GM19193 (cell line): ENCODE results near the gene COL27A1.

Experiments used
- POLR2A ChIP-seq: IDR thresholded peaks from 4 replicates; pipeline ENCODE4 v1.6.1; 2011; ENCODE audit not compliant: insufficient read depth, insufficient read length; ENCODE audit errors: extremely low read depth

COL27A1 gene

DNA sequence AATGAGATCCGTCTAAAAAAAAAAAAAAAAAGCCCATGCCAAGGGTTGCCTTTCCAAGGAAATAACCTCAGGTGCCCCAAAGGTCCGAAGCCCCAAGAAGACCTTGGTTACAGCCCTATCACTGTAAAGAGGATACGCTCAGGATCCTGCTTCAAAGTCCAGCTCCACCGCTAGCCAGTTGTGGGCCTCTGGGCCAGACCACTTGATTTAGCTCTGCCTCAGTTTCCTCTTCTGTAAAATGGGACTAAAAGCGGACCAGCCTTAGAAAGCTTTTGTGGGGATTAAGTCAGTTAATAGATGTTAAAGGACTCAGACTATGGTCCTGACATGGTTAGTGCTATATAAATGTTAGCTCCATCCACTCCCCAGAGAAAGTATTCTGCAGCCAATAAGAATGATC is 118.9 kb downstream of the COL27A1 start:
- TF ChIP-seq POLR2A, result no peak

DNA sequence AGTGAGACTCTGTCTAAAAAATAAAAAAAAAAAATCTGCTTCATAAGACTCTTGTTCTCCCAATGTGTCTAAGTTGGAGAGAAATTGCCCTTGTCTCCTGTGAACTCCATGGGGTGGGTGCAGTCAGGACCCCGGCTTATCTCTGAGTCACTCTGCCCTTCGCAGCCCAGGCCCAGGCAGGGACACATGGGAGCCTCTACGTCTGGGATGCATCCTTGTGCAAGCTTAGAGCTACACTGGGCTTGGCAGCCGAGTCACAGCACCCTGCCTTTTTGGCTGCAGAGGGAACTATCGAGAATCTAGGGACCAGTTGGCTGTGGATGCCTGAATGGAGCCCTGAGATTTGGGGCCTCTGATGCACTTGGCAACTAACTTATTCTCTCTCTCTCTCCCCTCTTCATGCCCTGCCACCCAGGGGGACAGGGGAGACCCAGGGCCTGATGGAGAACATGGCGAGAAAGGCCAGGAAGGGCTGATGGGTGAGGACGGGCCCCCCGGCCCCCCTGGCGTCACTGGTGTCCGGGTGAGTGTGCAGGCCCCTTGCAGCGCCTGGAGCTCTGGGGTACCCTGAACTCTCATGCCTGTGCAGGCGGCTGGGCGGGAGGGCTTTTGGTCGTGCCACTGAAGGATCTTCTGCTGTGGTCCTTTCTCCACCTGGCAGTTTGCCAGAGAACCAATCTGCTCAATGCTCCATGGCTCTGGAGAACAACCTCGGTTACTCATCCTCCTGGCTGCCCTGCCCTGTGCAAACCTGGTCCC is 120.1 kb downstream of the COL27A1 start:
- no peak for TF ChIP-seq POLR2A

DNA sequence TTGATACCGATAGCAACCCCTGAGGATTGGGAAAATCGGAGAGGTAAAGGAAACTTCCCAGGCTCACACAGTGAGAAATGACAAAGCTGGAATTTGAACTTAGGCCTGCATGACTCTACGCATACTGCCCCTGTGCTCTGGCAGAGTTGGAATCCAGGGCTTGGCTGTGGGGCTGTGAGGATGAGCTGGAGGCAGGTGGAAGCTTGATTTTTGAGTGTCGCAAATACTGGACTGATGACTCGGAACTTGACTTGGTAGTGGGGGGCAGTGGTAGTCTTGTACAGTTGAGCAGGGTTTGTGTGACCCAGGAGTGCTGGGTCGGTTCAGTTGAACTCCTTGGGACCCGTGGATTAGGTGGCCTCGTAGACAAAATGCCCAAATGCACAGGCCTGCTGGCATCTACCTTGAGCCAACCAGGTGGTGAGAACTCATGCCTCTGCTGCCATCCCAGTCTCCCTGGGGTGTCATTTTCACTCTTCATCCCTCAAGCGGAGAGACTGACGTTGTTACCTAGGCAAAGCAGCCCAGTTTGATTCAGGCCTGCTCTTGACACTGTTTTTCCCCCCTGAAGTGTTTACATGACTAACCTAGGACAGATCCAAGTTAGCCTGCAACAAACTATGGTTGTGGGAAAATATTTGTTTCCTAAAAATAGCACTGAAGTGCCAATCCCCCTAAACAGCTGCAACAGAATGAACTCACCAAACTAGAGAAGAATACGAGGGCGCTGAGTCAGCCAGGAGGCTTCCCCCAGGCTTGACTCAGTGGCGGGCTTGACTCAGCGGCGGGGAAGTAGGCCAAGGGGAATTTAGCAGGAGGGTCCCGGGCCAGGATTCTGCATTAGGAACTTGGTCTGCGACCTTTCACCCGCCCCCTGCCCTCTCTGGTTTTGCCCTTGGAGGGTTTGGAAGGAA is 121.8 kb downstream of the COL27A1 start:
- TF ChIP-seq POLR2A, result no peak

DNA sequence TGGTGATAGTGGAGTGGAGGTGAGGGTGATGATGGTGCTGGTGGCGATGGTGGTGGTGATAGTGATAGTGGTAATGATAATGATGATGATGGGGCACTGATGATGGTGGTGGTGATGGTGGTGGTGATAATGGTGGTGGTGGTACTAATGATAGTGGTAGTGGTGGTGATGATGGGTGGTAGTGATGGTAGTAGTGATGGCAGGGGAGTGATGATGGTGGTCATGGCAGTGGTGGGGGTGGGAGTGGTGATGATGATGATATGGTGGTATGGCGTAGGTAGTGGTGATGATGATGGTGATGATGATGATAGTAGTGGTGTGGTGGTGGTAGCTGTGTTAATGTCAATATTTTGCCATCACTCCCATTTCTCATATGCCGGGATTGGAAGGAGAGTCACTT is 123.0 kb downstream of the COL27A1 start:
- no peak for TF ChIP-seq POLR2A

DNA sequence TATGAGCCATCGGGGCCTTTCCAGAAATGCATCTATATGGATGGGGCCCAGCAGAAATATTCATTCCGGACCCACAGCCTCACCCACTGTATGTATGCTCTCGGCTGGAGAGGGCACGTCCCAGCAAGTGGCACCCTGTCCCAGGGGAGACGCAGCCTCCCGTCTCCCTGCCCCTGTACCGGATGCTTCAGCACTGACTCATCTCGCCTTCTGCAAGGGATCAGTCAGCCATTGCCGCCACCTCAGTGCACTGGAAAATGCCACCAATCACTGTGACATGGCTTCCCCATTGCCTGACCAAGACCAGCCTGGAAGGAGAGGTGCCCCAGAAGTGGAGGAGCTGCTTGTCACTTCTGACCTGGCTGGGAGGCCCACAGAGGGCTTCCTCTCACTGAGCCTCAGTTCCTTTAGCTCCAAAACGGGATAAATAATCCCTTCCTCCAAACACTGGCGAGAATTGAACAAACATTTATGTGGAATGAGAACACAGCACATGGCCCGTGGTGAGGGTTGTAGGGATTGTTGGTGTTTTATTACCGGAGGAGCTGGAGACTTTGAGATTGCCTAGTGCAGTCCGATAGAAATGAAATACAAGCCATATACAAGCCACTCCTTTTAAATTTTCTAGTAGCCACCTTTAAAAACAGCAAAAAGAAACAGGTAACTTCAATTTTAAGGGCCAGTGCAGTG is 123.7 kb downstream of the COL27A1 start:
- no peak for TF ChIP-seq POLR2A

DNA sequence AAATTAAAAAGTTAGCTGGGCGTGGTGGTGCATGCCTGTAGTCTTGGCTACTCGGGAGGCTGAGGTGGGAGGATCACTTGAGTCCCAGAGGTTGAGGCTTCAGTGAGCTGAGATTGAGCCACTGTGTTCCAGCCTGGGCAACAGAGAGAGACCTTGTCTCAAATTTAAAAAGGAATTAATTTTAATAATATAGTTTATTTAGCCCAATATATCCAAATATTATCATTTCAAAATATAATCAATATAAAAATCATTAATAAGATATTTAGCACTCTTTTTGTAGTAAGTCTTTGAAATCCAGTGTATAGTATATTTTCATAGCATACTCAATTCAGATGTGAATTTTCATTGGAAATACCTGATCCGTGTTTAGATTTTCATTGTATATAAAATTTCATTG is 124.4 kb downstream of the COL27A1 start:
- no peak for TF ChIP-seq POLR2A

DNA sequence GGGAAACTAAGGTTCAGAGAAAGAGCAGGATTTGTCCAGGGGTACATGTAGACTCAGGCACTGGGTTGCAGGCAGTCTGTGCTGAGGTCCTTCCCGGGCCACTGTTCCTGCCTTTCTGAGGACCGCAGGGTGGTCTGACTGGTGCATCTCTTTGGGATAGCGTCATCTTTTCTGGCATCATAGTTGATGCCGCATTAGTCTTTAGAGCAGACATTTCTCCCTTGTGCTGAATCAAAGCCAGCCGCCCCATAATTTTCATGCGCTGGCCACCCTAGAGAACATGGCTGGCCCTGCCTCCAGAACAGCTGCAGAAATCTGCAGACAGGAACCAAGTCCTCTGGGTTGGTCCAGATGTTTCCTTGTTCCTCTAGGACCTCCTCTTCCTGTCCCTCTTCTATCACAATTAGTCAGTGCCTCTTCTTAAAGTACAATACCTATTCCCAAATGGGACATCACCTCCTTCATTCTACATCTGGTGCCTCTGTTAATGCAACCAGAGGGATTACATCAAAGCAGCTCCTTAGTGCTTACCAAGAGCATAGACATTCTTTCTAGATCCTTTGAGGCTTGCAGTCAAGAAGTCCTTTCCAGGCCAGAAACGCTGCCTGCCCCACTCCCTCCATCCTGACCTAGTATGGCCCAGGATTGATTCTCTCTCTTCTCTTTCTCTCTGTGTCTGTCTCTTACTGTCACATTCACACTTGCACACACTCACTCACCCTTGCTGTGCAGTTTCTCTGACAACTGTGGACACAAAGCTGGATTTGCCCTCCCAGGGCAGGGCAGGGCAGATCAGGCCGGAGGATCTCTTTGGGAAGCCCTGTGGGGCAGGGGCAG is 125.5 kb downstream of the COL27A1 start:
- no peak for TF ChIP-seq POLR2A

DNA sequence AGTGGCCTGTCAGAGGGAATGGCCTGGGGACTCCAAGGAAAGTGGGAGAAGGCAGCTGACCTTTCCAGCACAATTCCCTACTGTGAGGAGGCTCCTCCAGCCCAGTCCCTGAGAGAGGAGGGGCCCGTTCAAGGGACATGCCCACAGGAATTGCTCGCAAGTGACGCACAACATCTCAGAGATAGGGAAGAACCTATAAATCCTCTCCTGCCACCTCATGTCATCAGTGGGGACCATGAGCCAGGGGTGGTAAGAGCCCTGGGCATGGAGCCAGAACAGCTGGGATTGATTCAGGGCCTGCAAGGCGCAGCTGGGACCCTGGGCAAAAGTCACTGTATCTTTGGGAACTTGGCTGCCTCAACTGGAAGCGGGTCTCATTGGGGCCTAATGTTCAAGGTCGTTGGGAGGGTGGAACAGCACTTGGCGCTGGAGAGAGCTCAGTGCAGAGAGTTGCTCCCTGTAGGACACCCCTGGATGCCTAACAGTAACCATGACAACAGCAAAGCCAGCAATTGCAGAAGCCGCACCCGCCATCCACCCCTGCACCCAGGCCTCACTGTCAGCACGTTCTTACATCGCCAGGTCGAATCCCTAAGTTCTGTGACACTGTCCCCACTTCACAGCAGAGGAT is 126.3 kb downstream of the COL27A1 start:
- no peak for TF ChIP-seq POLR2A

DNA sequence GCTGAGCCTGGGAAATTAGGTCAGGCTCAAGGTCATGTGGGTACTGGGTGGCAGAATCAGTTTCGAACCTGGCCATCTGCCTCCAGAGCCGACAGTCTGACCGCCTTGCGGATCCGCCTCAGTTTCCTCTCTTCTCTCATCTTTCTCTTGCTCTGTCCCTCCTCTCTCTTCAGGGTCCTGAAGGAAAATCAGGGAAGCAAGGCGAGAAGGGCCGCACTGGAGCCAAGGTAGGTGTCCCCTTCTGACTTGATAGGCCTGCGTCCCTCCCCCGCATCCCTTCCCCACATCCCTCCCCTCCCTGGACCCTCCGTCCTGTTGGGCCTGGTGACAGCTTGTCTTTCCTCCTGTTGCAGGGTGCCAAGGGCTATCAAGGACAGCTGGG is 126.8 kb downstream of the COL27A1 start:
- no peak for TF ChIP-seq POLR2A

DNA sequence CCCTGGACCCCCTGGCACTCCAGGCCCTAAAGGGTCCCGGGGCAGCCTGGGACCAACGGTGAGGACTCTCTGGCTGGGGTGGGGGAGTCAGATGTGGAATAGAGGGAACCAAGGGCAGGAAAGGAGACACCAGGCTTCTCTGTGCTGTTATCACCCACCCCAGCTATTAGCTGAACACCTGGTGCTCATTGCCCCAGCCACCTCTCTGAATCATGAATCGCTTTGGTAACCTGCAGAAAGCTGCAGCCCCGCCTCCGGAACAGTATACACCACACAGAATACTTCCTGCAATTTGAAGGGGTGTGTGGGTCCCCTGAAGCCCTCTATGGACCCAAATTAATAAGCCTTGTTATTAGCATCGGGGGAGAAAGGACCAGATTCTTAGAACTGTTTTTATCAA is 127.2 kb downstream of the COL27A1 start:
- TF ChIP-seq POLR2A, result no peak

DNA sequence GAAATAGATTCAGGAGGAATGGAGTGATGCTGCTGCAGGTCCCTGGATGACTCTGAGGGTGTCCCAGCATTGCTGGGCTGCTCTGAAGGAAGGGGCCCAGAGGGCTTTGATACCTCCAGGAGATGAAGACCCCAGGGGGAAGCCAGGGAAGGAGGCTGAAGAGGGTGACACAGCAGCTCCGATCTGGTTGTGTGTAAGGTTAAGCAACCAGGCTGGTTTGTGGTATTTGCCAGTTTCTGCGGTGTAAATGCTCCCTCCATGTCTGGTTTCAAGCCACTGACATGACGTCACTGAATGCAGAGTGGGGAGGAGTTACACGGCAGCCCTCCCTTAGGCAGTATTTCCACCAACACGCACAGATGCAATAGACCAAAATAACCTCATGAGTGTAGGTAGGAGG is 127.6 kb downstream of the COL27A1 start:
- TF ChIP-seq POLR2A, result no peak

DNA sequence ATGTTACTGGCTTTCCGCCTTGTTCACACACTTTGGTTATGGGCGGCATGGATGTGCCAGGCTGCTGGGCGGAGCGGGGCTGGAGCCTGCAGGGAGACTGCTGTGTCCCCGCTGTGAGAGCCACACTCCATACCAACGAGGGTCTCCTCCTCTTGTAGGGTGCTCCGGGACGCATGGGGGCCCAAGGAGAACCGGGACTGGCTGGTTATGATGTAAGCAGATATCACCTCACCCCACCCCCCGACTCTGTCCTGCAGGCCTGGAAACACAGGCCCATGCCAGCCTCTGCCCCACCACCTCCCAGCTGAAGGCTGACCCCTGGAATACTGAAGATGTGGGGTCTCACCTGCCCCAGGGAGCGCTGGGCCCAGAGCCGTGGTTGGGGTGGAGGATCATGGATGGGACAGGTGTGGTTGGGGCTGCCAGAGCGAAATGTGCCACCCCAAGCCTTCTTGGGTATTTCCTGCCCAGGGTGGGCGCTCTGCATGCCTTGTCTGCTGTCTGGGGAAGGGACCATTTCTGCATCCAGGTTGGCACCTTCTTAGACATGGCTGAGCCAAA is 128.3 kb downstream of the COL27A1 start:
- TF ChIP-seq POLR2A, result no peak

DNA sequence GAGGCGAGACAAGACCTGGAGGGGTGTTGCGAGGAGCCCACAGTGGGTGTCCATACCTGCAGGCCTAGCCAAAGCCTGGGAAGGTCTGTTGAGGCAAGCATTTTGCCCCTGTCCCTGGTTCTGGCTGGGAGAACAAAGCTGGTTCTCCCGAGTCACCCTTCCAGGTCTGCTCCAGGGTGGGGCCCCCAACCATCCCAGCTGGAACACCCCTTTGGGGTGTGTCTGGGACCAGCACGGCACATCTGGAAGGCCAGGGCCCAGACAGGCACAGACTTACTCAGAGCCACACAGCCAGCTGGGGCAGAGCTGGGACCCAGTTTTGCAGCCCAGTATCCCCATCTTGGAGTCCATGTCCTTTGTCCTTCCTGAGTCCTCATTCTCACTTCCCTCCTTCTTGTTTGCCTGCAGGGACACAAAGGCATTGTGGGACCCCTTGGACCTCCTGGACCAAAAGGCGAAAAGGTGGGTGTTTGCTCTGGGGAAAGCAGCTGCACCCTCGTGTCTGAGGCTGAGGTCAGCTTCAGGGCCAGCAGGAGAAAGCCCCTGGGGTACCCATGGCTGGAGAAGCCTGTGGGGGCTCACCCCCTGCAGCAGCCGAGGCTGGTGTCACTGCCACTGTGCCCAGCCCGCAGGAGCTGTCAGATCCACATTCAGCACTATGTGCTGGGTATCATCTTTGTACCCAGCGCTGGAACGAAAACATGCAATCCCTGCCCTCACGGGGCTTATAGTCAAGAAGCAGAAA is 129.2 kb downstream of the COL27A1 start:
- no peak for TF ChIP-seq POLR2A

DNA sequence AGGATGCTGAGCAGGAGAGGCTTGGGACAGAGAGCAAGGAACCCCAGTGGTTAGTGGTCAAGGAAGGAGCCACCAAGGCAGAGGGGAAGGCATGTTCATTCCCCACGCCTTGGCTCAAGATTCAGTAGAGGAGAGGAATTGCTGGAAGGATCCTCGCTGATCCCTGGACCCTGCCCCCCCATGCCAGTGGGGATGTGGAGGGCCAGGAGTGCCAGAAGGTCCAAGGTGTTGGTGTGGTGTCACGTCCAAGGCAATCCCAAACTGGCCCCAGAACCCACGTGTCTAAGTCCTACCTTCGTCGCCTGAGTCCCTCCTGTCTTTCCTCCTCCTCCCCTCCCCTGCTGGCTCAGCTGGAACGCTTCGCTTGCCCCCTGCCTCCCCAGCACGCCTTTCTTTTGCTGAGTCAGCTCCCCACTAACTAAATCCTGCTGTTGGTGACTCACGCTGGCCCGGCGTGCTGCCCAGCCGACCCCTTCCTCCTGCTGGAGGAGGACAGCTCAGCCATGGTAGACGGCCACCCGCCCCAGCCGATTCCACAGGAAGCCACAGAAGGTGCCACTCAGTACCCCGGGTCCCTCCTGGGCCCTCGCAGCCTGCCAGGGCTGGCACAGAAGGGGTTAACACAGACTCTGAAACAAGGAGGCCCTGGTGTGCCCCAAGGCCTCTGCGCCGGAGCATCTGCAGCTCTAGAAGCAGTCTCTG is 130.0 kb downstream of the COL27A1 start:
- no peak for TF ChIP-seq POLR2A
